Skeletal muscle satellite cell (primary cell): ENCODE results near the gene ARSG.
A peak's percentile ranks its signal among the peaks of the same experiment; 100 is the strongest.

Experiments
- H3K27me3 ChIP-seq: 2 replicates; pipeline ENCODE4 v1.7.0; 2013; ENCODE audit warnings: low read length; ENCODE audit not compliant: control insufficient read depth, insufficient read depth
- H3K36me3 ChIP-seq: 2 replicates; pipeline ENCODE4 v1.7.0; 2013; ENCODE audit warnings: mild to moderate bottlenecking, control low read depth, low read length; ENCODE audit not compliant: insufficient read depth
- H3K4me1 ChIP-seq: 2 replicates; pipeline ENCODE4 v1.7.0; 2013; ENCODE audit warnings: low read length; ENCODE audit not compliant: control insufficient read depth, insufficient read depth
- H3K4me2 ChIP-seq: 2 replicates; pipeline ENCODE4 v1.7.0; 2013; ENCODE audit warnings: mild to moderate bottlenecking, low read length
- H3K4me3 ChIP-seq: 2 replicates; pipeline ENCODE4 v1.7.0; 2013; ENCODE audit warnings: low read length
- H3K9ac ChIP-seq: 2 replicates; pipeline ENCODE4 v1.7.0; 2013; ENCODE audit warnings: mild to moderate bottlenecking, low read depth, low read length, moderate library complexity
- H3K9me3 ChIP-seq: replicated peaks from 2 replicates; pipeline ENCODE4 v1.7.0; 2013; ENCODE audit warnings: mild to moderate bottlenecking, control low read depth, low read length

Gene ARSG

GRCh38 chr17:68455901-68456338 is 164.6 kb downstream of the ARSG start:
- H3K36me3 ChIP-seq = peaks cover 6% of the 10 kb centered on the region
- H3K9ac ChIP-seq = peak overlapping the region; percentile 97
- H3K9me3 ChIP-seq = no peaks in the 10 kb centered on the region
- H3K4me3 ChIP-seq = peak overlapping the region; percentile 79
- H3K27me3 ChIP-seq = no peaks in the 10 kb centered on the region
- H3K4me1 ChIP-seq = peaks cover 23% of the 10 kb centered on the region
- peak overlapping the region; percentile 95 for H3K4me2 ChIP-seq

GRCh38 chr17:68456339-68457167 is 165.3 kb downstream of the ARSG start:
- Histone ChIP-seq H3K9ac (peak overlapping the region; percentile 97), H3K9me3 (no peaks in the 10 kb centered on the region), H3K4me1 (peaks cover 23% of the 10 kb centered on the region), H3K36me3 (peaks cover 3% of the 10 kb centered on the region), H3K4me3 (peak overlapping the region; percentile 79), H3K27me3 (peaks cover under 1% of the 10 kb centered on the region), H3K4me2 (peak overlapping the region; percentile 95)

DNA sequence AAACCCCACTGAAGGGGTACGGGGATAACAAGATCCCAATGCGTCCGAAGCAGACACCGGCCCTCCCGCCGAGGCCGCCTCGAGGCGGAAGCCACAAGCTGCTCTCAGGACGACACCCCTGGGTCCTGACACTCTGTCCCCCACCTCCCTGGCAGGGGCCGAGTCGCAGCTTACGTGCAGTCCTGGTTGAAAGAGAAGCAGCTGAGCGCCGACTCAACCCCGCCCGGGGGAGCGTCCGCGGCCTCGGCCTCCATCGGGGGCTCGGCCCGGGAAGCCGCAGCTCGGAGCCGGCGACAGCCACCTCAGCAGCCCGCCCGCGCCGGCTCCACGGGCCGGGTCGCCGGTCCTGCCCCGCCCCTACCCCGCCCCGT is 165.9 kb downstream of the ARSG start, which contains the start of gene WIPI1:
WIPI1 (minus strand) TSS at position 329 of the 371 bp plus-strand sequence; CDS start at position 254, 75 bp downstream.
- H3K4me1 ChIP-seq = peaks cover 23% of the 10 kb centered on the region
- peak within 1 kb of the TSS; percentile 79 for H3K4me3 ChIP-seq
- peak within 1 kb of the TSS; percentile 97 for H3K9ac ChIP-seq
- H3K9me3 ChIP-seq = no peaks in the 10 kb centered on the region
- peaks cover 2% of the 10 kb centered on the region for H3K27me3 ChIP-seq
- H3K36me3 ChIP-seq = no peaks in the 10 kb centered on the region
- H3K4me2 ChIP-seq = peak within 1 kb of the TSS; percentile 95

GRCh38 chr17:68457539-68458259 is 166.4 kb downstream of the ARSG start:
- Histone ChIP-seq H3K4me2 (peak overlapping the region; percentile 92), H3K4me3 (peak overlapping the region; percentile 75), H3K36me3 (no peaks in the 10 kb centered on the region), H3K4me1 (peaks cover 23% of the 10 kb centered on the region), H3K9ac (peak overlapping the region; percentile 78), H3K9me3 (no peaks in the 10 kb centered on the region), H3K27me3 (peaks cover 2% of the 10 kb centered on the region)

DNA sequence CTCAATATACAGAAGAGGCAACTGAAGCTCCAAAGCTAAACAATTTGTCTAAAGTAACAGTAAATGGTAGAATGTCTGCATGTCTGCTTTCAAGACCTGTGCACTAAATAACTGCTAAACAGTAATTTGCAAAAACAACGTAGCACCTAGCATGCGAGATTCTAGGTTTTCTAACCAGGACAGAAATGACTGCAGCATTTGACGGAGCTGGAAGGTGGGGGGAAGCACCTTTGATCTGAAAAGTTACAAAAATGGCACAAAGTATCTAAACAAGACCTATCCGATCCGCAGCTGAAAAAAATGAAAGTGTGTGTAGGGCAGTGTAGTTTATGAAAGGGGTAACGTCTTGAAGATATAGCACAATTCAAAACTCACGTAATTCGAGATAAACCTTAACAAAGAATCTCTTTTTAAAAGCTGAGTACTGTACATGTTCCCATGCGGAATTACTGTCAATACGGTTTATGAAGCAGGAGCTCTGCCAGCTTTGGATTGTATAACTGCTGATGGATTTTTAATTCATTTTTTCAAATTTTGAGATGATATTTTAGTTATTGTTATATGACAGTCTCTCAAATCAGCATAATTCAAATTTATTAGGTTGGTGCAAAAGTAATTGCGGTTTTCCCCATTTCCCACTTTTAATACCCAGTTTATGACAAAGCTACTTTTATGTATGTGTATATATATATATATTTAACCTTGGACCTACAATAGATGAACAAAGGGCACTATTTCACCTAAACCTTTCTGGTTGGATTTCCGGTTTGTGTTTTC is 167.2 kb downstream of the ARSG start:
- H3K27me3 ChIP-seq = peaks cover 2% of the 10 kb centered on the region
- H3K4me1 ChIP-seq = peaks cover 25% of the 10 kb centered on the region
- no peaks in the 10 kb centered on the region for H3K36me3 ChIP-seq
- no peaks in the 10 kb centered on the region for H3K9me3 ChIP-seq
- H3K9ac ChIP-seq = peak overlapping the region; percentile 78
- peak overlapping the region; percentile 92 for H3K4me2 ChIP-seq
- H3K4me3 ChIP-seq = peak overlapping the region; percentile 75

- Histone ChIP-seq H3K4me2 (no peak overlapping the region), H3K4me1 (peaks cover 25% of the 10 kb centered on the region), H3K36me3 (no peaks in the 10 kb centered on the region)
Observed at GRCh38 chr17:68459037-68459639, 167.8 kb downstream of the ARSG start.

DNA sequence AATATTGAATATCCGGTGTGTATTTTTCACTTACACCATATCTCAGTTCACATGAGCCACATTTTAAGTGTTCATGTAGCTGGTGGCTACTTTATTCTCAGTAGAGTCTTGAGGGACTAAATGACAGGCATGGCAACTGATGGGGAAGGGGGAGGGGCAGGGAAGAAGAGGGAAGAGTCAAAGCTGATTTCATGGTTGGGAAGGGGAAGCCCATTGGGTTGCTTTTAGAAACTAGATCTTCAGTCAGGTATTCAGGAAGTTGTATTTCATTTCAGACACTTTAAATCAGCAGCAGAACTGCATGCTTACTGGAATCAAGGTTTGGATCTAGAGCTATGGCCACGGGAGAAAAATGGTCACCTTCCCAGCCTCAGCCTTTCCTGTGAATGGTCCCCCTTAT is 168.9 kb downstream of the ARSG start:
- no peak overlapping the region for H3K9ac ChIP-seq

More at GRCh38 chr17:68459037-68459639, 167.8 kb downstream of the ARSG start:
- Histone ChIP-seq H3K4me3 (no peak overlapping the region), H3K9me3 (no peaks in the 10 kb centered on the region), H3K27me3 (peaks cover 2% of the 10 kb centered on the region), H3K9ac (no peak overlapping the region)

DNA sequence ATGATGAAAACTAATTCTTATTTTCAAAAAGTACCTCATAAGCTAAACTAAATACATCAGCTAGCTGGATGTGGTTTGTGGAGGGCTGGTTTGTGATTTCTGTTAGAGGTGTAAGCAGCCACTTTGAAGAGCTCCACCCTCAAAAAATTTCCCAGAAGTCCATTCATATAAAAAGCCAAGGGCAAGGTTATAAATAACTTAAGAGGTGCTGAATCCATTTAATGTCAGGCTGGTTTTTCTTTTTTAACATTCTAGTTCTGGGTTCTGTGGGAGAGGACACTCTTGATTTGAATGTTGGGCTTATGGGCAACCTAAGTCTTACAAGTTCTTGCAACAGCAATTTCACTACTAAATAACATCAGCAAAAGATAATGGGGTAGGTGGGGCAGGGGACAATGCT is 169.4 kb downstream of the ARSG start:
- H3K27me3 ChIP-seq = peaks cover 2% of the 10 kb centered on the region
- H3K9ac ChIP-seq = no peak overlapping the region
- no peaks in the 10 kb centered on the region for H3K36me3 ChIP-seq
- peaks cover 16% of the 10 kb centered on the region for H3K4me1 ChIP-seq
- H3K4me2 ChIP-seq = no peak overlapping the region
- H3K4me3 ChIP-seq = no peak overlapping the region
- H3K9me3 ChIP-seq = no peaks in the 10 kb centered on the region

More for the DNA sequence above, 168.9 kb downstream of the ARSG start:
- no peaks in the 10 kb centered on the region for H3K36me3 ChIP-seq
- H3K4me1 ChIP-seq = peaks cover 22% of the 10 kb centered on the region
- H3K4me3 ChIP-seq = no peak overlapping the region
- H3K9me3 ChIP-seq = no peaks in the 10 kb centered on the region
- no peak overlapping the region for H3K4me2 ChIP-seq
- peaks cover 2% of the 10 kb centered on the region for H3K27me3 ChIP-seq

DNA sequence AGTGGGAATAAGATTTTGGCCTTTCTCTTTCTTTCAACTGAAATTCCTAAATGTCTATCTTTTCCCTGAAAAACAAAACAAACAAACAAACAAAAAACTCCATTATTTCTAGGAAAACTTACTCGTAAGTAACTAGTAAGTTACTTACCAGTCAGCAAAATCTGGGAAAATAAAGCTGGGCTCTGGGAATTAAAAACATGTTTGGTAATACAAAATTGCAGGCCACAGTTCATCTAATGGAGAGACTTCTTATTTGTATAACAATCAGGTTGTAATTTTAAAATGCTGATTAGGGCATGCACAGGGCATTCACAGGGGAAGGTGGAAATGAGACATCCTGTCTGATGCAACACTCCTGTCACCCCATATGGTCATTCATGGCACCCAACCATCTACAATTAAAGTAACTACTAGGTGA is 169.8 kb downstream of the ARSG start:
- no peaks in the 10 kb centered on the region for H3K36me3 ChIP-seq
- peaks cover 12% of the 10 kb centered on the region for H3K4me1 ChIP-seq
- H3K9me3 ChIP-seq = no peaks in the 10 kb centered on the region
- no peak overlapping the region for H3K4me2 ChIP-seq
- H3K4me3 ChIP-seq = no peak overlapping the region
- H3K9ac ChIP-seq = no peak overlapping the region
- peaks cover 2% of the 10 kb centered on the region for H3K27me3 ChIP-seq

DNA sequence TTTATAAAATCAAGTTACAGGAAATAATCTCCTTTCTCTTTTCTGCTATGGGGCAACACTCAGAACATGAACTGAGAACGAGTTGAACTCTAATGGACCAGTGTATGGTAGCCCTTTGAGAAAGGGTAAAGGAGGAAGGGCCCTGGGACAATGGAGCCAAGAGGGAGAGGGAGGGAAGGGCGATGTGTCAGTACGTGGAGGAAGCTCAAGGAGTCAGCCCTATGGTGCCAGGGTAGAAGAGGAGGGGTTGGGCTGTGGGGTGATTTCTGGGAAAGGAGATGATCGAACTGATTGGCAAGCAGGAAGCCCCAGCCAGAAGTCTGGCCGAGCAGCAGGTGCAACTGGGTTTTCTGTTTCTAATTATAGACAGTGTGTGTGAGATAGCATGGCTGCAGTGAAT is 170.3 kb downstream of the ARSG start:
- Histone ChIP-seq H3K4me3 (no peak overlapping the region), H3K4me2 (no peak overlapping the region), H3K9me3 (no peaks in the 10 kb centered on the region), H3K9ac (no peak overlapping the region), H3K27me3 (peaks cover 2% of the 10 kb centered on the region), H3K4me1 (peaks cover 8% of the 10 kb centered on the region), H3K36me3 (no peaks in the 10 kb centered on the region)
